GM12874 (cell line): ENCODE results near the gene MMP10.

Source experiments
- CTCF ChIP-seq: IDR thresholded peaks from 2 replicates; pipeline ENCODE4 v1.5.1; 2011; ENCODE audit warnings: low read depth, mild to moderate bottlenecking, control low read depth, low read length, moderate library complexity; ENCODE audit not compliant: insufficient read depth

Gene MMP10

GRCh38 chr11:102783016-102783415 lies 2.6 kb upstream of the MMP10 start:
- no peak for TF ChIP-seq CTCF

GRCh38 chr11:102781676-102782075 lies 1.2 kb upstream of the MMP10 start:
- TF ChIP-seq CTCF = no peak

- TF ChIP-seq CTCF = no peak
These were observed 4.0 kb downstream of the MMP10 start for GRCh38 chr11:102776454-102776853.

GRCh38 chr11:102773386-102773785 lies 7.0 kb downstream of the MMP10 start:
- no peak for TF ChIP-seq CTCF

- no peak for TF ChIP-seq CTCF
These were observed 9.1 kb downstream of the MMP10 start for GRCh38 chr11:102771351-102771750.

- TF ChIP-seq CTCF = no peak
These were observed 10.2 kb downstream of the MMP10 start for GRCh38 chr11:102770191-102770590.

GRCh38 chr11:102767800-102768199 lies 12.6 kb downstream of the MMP10 start:
- no peak for TF ChIP-seq CTCF

- no peak for TF ChIP-seq CTCF
These were observed 17.0 kb downstream of the MMP10 start for GRCh38 chr11:102763440-102763839.
